AG10803 (cell line): ENCODE data around the gene UBE2U.

Source experiments
- DNase-seq: peaks from one replicate; pipeline ENCODE4 v3.0.0; 2010; ENCODE audit warnings: low read depth
- H3K4me3 ChIP-seq: 2 replicates; pipeline ENCODE4 v1.5.1; 2011; ENCODE audit warnings: mild to moderate bottlenecking, low read length, control low read depth
- CTCF ChIP-seq: conservative IDR thresholded peaks from 2 replicates; pipeline ENCODE4 v1.5.1; 2011; ENCODE audit warnings: mild to moderate bottlenecking, low read length, control low read depth, inconsistent platforms

The UBE2U gene

GRCh38 chr1:64228167-64228957 is 24.9 kb downstream of the UBE2U start:
- H3K4me3 ChIP-seq = no peak overlapping the region
- DNase-seq = peak; percentile 58
- TF ChIP-seq CTCF = no peak

- no peak overlapping the region for H3K4me3 ChIP-seq
- no peak for TF ChIP-seq CTCF
- no peak for DNase-seq
Observed at GRCh38 chr1:64229307-64229706, 25.9 kb downstream of the UBE2U start.

GRCh38 chr1:64231153-64231552 is 27.7 kb downstream of the UBE2U start:
- no peak overlapping the region for H3K4me3 ChIP-seq
- no peak for DNase-seq
- TF ChIP-seq CTCF = no peak

GRCh38 chr1:64231654-64232053 is 28.2 kb downstream of the UBE2U start:
- DNase-seq = no peak
- no peak for TF ChIP-seq CTCF
- H3K4me3 ChIP-seq = no peak overlapping the region

GRCh38 chr1:64234714-64235113 is 31.3 kb downstream of the UBE2U start:
- TF ChIP-seq CTCF = no peak
- no peak for DNase-seq

GRCh38 chr1:64235181-64235580 is 31.8 kb downstream of the UBE2U start:
- DNase-seq = peak; percentile 5
- TF ChIP-seq CTCF = no peak
- H3K4me3 ChIP-seq = no peak overlapping the region

More at GRCh38 chr1:64234714-64235113, 31.3 kb downstream of the UBE2U start:
- H3K4me3 ChIP-seq = no peak overlapping the region

GRCh38 chr1:64235910-64236309 is 32.5 kb downstream of the UBE2U start:
- H3K4me3 ChIP-seq = no peak overlapping the region
- no peak for TF ChIP-seq CTCF
- no peak for DNase-seq
